Islet of Langerhans (tissue), 1 donor: ENCODE measurements around the gene SETD1B.

Experiments
- FAIRE-seq: peaks from one replicate; lab custom pipeline; 2011; peaks lifted over from hg19 to GRCh38; lab: Jason Lieb, UNC

SETD1B gene

GRCh38 chr12:121809712-121810116 lies 5.9 kb downstream of the SETD1B start:
- no peak for FAIRE-seq

- FAIRE-seq = no peak
Measured at GRCh38 chr12:121810234-121810817, 6.5 kb downstream of the SETD1B start.

- no peak for FAIRE-seq
Measured at GRCh38 chr12:121810833-121811433, 7.1 kb downstream of the SETD1B start.

GRCh38 chr12:121811434-121812319 lies 7.9 kb downstream of the SETD1B start:
- no peak for FAIRE-seq

GRCh38 chr12:121812320-121812871 lies 8.6 kb downstream of the SETD1B start:
- FAIRE-seq = no peak

- no peak for FAIRE-seq
Measured at GRCh38 chr12:121812921-121813896, 9.4 kb downstream of the SETD1B start.

GRCh38 chr12:121813951-121814350 lies 10.1 kb downstream of the SETD1B start:
- FAIRE-seq = no peak

GRCh38 chr12:121814429-121815119 lies 10.8 kb downstream of the SETD1B start:
- no peak for FAIRE-seq

GRCh38 chr12:121815263-121815662 lies 11.5 kb downstream of the SETD1B start:
- FAIRE-seq = no peak

GRCh38 chr12:121816925-121817647 lies 13.3 kb downstream of the SETD1B start:
- no peak for FAIRE-seq

GRCh38 chr12:121817648-121818043 lies 13.8 kb downstream of the SETD1B start:
- no peak for FAIRE-seq

GRCh38 chr12:121819212-121819949 lies 15.6 kb downstream of the SETD1B start:
- FAIRE-seq = no peak

GRCh38 chr12:121820056-121820455 lies 16.2 kb downstream of the SETD1B start:
- no peak for FAIRE-seq

- no peak for FAIRE-seq
Measured at GRCh38 chr12:121822393-121823100, 18.7 kb downstream of the SETD1B start.

GRCh38 chr12:121823101-121823726 lies 19.4 kb downstream of the SETD1B start:
- FAIRE-seq = no peak

GRCh38 chr12:121823727-121824115 lies 19.9 kb downstream of the SETD1B start:
- no peak for FAIRE-seq

GRCh38 chr12:121825041-121825523 lies 21.3 kb downstream of the SETD1B start:
- no peak for FAIRE-seq
